Upper lobe of left lung (tissue), 6 donors: Measurements from ENCODE around the gene NXPH1. TPM values are rescaled to one million over a fixed set of nuclear protein-coding genes. Genes with fewer than 3 reads are reported as not detected.

Source experiments
- ATAC-seq, 2 donors: fragments of 200-7000 bp; cut with Tn5 transposase; one replicate each; pipeline ENCODE4 v1.9.1; 2022; ENCODE audit warnings: mild to moderate bottlenecking in 2 of 2, moderate library complexity in 2 of 2; ENCODE audit not compliant: low FRiP score in 2 of 2
- DNase-seq, 2 donors: peaks; one replicate each; pipeline ENCODE4 v3.0.0-alpha.2; 2019 to 2020
- H3K27ac ChIP-seq, 4 donors: fragments of 200-600 bp; sonication (generic); one replicate each; pipeline ENCODE4 v1.5.1; 2016 to 2019
- H3K27me3 ChIP-seq, 4 donors: fragments of 200-600 bp; sonication (generic); one replicate each; pipeline ENCODE4 v1.5.1; 2017 to 2019
- H3K36me3 ChIP-seq, 4 donors: fragments of 200-600 bp; sonication (generic); one replicate each; pipeline ENCODE4 v1.5.1; 2016 to 2019
- H3K4me1 ChIP-seq, 4 donors: fragments of 200-600 bp; sonication (generic); one replicate each; pipeline ENCODE4 v1.5.1; 2018 to 2019
- H3K4me3 ChIP-seq, 4 donors: fragments of 200-600 bp; sonication (generic); one replicate each; pipeline ENCODE4 v1.5.1; 2017 to 2019; ENCODE audit warnings: mild to moderate bottlenecking in 2 of 4, moderate library complexity in 1 of 4
- H3K9me3 ChIP-seq, 4 donors: fragments of 200-600 bp; sonication (generic); one replicate each; pipeline ENCODE4 v1.5.1; 2018 to 2019
- EP300 ChIP-seq, 4 donors: sonication (generic); formaldehyde crosslinking; IDR thresholded peaks; one replicate each; pipeline ENCODE4 v1.5.1; 2017; ENCODE audit warnings: antibody characterized with exemption in 4 of 4, control low read depth in 2 of 4
- POLR2A ChIP-seq, 4 donors: fragments of 450-650 bp; IDR thresholded peaks; one replicate each; pipeline ENCODE4 v1.5.1; 2016 to 2017; ENCODE audit warnings: antibody characterized with exemption in 4 of 4, mild to moderate bottlenecking in 2 of 4
- POLR2AphosphoS5 ChIP-seq, 2 donors: sonication (generic); formaldehyde crosslinking; IDR thresholded peaks; one replicate each; pipeline ENCODE4 v1.5.1; 2017; ENCODE audit warnings: antibody characterized with exemption in 2 of 2
- WGBS, 2 donors: methylation state at CpG; one replicate each; pipeline ENCODE4 v1.1.5; 2017 to 2018; 5-methylcytosine and 5-hydroxymethylcytosine counted together
- total RNA-seq, 6 donors: library from RNA; depleted of rRNA in 4 of 6; stranded (reverse); fragments of >200 nt in 4 of 6; gene quantifications; one replicate each; pipeline versions ENCODE4 v1.1.0 to v1.2.1, GENCODE V29; 2016 to 2021
- TF ChIP-seq, protein P1 (sequence below), 6 experiments: fragments of 450-650 bp in 4 of 6; fragments of 200-600 bp in 2 of 6; sonication (generic) in 2 of 6; IDR thresholded peaks; one replicate each; pipeline ENCODE4 v1.5.1; 2016 to 2019; ENCODE audit warnings: antibody characterized with exemption in 6 of 6
- donor health status: DM: no; HTN: no; CAD: no; lungs with moderate emphysema.
- donor health status: DM: no; HTN: yes; CAD: no; lungs with severe emphysema.

Gene NXPH1
- total RNA-seq: not detected

- no peak for TF ChIP-seq EP300 (IDR thresholded peaks at IDR 0.05)
- TF ChIP-seq POLR2A (IDR thresholded peaks at IDR 0.05): no peak
- TF ChIP-seq, protein P1, sequence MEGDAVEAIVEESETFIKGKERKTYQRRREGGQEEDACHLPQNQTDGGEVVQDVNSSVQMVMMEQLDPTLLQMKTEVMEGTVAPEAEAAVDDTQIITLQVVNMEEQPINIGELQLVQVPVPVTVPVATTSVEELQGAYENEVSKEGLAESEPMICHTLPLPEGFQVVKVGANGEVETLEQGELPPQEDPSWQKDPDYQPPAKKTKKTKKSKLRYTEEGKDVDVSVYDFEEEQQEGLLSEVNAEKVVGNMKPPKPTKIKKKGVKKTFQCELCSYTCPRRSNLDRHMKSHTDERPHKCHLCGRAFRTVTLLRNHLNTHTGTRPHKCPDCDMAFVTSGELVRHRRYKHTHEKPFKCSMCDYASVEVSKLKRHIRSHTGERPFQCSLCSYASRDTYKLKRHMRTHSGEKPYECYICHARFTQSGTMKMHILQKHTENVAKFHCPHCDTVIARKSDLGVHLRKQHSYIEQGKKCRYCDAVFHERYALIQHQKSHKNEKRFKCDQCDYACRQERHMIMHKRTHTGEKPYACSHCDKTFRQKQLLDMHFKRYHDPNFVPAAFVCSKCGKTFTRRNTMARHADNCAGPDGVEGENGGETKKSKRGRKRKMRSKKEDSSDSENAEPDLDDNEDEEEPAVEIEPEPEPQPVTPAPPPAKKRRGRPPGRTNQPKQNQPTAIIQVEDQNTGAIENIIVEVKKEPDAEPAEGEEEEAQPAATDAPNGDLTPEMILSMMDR (IDR thresholded peaks at IDR 0.05): no peak
- DNase-seq: peak in 1 of 2 donors; percentile 80
- no peak within 1 kb of the TSS for H3K4me3 ChIP-seq
- ATAC-seq: peak in 1 of 2 donors; percentile 56
- WGBS, 2 donors: 3 to 6% methylated on average over 17 to 30 of the region's 71 CpGs
- peaks cover 7 to 13% (median 9%) of the 10 kb centered on the region in 4 donors for H3K4me1 ChIP-seq
- H3K27ac ChIP-seq: no peak within 1 kb of the TSS
- no peaks in the 10 kb centered on the region for H3K9me3 ChIP-seq
- H3K36me3 ChIP-seq: no peaks in the 10 kb centered on the region
- H3K27me3 ChIP-seq: peaks cover 2 to 40% (median 21%) of the 10 kb centered on the region in 4 donors
Measured at GRCh38 chr7:8433477-8434289, at the start of gene NXPH1. Gene NXPH1 (plus strand): TSS chr7:8433609.

DNA sequence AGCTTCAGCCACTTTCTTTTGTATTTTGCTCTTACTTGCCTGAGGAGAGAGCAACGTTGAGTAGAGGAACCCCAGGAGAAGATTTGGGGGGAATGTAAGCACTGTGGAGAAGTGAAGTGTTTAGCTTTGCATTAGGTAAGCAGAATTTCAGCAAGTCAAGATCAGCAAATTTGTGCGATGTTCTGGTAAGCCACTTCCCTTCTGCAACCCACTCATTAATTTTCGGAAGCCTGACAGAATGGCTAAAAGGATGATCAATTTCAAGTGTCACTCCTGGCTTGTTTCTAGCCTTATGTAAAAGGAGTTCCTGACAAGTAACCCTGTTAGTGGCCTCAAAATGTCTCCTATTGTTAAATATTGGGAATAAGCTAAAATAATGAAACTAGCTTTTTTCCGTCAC, 48.5 kb upstream of the NXPH1 start:
- H3K4me3 ChIP-seq: no peak overlapping the region
- TF ChIP-seq, protein P1 (IDR thresholded peaks at IDR 0.05): no peak
- TF ChIP-seq POLR2AphosphoS5 (IDR thresholded peaks at IDR 0.05) (no peak), POLR2A (IDR thresholded peaks at IDR 0.05) (no peak)
- H3K4me1 ChIP-seq: no peaks in the 10 kb centered on the region
- no peak for ATAC-seq
- no peak for DNase-seq
- 38 to 64% methylated on average over 4 of the region's 4 CpGs for WGBS, 2 donors
- no peaks in the 10 kb centered on the region for H3K36me3 ChIP-seq
- H3K27me3 ChIP-seq: no peaks in the 10 kb centered on the region
- H3K27ac ChIP-seq: no peak overlapping the region
- H3K9me3 ChIP-seq: no peaks in the 10 kb centered on the region

- Histone ChIP-seq H3K4me3 (no peak overlapping the region), H3K36me3 (no peaks in the 10 kb centered on the region), H3K27me3 (no peaks in the 10 kb centered on the region), H3K27ac (no peak overlapping the region), H3K4me1 (no peaks in the 10 kb centered on the region), H3K9me3 (no peaks in the 10 kb centered on the region)
- no peak for ATAC-seq
- WGBS, 2 donors: 35 to 42% methylated on average over 5 of the region's 5 CpGs
- DNase-seq: no peak
- no peak for TF ChIP-seq EP300 (IDR thresholded peaks at IDR 0.05)
- no peak for TF ChIP-seq POLR2A (IDR thresholded peaks at IDR 0.05)
- TF ChIP-seq, protein P1 (IDR thresholded peaks at IDR 0.05): no peak
- no peak for TF ChIP-seq POLR2AphosphoS5 (IDR thresholded peaks at IDR 0.05)
Measured at GRCh38 chr7:8386926-8387550, 46.4 kb upstream of the NXPH1 start.

- Histone ChIP-seq H3K27ac (no peak overlapping the region), H3K4me1 (no peaks in the 10 kb centered on the region), H3K4me3 (no peak overlapping the region), H3K9me3 (no peaks in the 10 kb centered on the region), H3K36me3 (no peaks in the 10 kb centered on the region), H3K27me3 (no peaks in the 10 kb centered on the region)
- DNase-seq: no peak
- 87 to 88% methylated on average over 7 of the region's 7 CpGs for WGBS, 2 donors
- ATAC-seq: no peak
- TF ChIP-seq, protein P1 (IDR thresholded peaks at IDR 0.05): no peak
- no peak for TF ChIP-seq EP300 (IDR thresholded peaks at IDR 0.05)
- TF ChIP-seq POLR2A (IDR thresholded peaks at IDR 0.05): no peak
- TF ChIP-seq POLR2AphosphoS5 (IDR thresholded peaks at IDR 0.05): no peak
Measured at GRCh38 chr7:8387551-8388256, 45.7 kb upstream of the NXPH1 start.
